SH-SY5Y (cell line): ENCODE measurements around the gene ARPC1A.

Experiments used
- GATA2 ChIP-seq: IDR thresholded peaks from 2 replicates; pipeline ENCODE4 v1.6.1; 2011; ENCODE audit warnings: mild to moderate bottlenecking, low read depth, low read length
- GATA3 ChIP-seq: IDR thresholded peaks from 2 replicates; pipeline ENCODE4 v1.6.1; 2011; ENCODE audit warnings: low read depth, mild to moderate bottlenecking, low read length, moderate library complexity

- TF ChIP-seq GATA2 = no peak
- no peak for TF ChIP-seq GATA3
These were observed 651 bp upstream of the ARPC1A start for GRCh38 chr7:99325001-99325493.
